Non-pigmented ciliary epithelial cell (primary cell): ENCODE results near the gene NKD2.
"Not testable (repeated sequence)": the region's sequence is repeated elsewhere in the genome, so short reads cannot be mapped to it uniquely, and the experiment has no call there.

ENCODE experiments used
- DNase-seq: peaks from one replicate; pipeline ENCODE4 v3.0.0-alpha.2; 2010; ENCODE audit warnings: low read depth

The NKD2 gene

DNA sequence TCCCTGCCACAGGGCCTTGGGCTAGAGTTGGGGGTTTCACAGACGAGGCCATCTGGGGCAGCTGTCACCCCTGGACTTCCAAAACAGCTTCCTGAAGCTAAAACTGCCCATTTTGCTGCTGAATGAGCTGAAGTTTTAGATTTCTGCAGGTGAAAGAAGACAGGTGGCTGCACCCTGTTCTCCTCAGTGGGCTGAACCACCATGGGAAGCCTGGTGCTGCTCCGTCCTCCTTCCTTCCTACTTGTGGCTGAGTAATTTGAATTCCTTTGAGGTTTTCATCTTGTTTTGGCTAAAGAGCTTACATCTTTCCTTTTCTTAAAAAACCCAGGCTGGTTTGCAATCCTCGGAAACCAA lies 5.3 kb downstream of the NKD2 start:
- no peak for DNase-seq

DNA sequence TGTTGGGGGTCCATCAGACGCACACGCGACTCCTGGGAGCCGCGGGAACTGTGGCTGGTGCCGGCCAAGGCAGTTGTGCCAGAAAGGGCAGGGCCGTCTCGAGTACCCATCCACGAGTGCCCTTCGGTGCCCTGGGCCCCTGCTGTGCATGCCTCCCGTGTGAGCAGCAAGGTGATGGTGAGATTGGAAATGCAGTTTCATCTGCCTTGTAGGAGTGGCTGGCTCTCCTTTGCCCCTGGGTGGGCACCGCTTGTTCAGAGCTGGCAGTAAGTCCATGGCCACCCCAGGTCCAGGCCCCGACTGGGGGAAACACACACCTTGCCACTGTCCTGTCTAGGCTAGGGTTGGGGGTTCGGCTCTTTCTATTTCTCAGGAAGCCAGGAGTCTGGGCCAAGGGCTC lies 5.7 kb downstream of the NKD2 start:
- DNase-seq: no peak

DNA sequence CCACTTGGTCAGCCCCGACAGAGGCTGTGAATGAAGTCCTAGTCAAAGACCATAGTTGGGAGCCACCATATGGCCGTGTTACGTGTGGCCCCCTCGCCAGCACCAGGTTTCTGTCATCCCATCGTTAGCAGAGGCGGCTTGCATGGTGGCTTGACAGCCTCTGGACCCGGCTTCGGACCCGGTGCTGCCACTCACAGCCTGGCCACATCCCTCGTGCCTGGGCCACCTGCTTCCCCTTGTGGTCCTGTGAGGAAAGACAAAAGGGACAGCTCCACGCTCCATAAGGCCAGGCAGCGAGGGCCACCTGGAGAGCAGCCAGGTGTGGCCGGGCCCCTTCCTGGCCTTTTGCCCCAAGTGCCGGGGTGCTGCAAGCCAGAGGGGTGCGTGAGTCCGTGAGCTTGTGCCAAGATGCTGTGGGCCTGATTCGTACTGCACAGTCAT lies 6.2 kb downstream of the NKD2 start:
- DNase-seq: no peak

DNA sequence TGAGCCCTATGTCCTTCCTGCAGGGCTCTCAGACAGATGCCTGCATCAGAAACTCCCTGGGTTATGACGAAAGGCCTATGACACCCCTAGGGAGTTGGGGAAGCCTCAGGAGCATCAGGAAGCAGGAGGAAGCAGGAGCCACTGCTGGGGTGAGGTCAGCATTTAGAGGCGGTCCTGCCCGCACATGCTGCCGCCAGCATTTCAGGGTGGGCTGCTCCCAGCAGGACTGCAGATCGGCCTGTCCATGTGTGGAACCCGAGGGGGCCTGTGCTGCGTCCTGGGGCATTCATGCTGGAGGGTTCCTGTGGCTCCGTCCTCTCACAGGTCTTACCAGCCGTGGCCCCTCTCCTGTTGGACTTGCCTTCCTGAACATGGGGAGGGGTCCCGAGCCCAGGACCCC lies 6.9 kb downstream of the NKD2 start:
- no peak for DNase-seq

DNA sequence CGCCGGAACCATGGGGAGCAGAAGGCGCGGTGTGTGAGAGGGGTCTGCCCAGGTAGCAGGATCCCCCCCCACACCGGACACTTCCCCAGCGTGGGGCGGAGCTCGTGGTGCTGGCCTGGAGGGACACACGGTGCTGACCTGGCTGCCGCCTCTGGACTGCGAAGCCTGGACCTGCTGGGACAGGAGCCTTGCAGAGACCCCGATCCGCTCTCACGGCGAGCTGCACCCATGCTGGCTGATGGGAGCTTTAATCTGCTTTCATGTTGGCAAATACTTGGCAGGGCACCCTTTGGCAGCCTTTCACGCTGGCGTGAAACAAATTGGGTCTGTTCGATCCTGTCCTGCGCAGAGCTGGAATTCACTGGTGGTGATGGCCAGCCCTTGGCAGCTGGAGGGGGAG lies 7.4 kb downstream of the NKD2 start:
- no peak for DNase-seq

DNA sequence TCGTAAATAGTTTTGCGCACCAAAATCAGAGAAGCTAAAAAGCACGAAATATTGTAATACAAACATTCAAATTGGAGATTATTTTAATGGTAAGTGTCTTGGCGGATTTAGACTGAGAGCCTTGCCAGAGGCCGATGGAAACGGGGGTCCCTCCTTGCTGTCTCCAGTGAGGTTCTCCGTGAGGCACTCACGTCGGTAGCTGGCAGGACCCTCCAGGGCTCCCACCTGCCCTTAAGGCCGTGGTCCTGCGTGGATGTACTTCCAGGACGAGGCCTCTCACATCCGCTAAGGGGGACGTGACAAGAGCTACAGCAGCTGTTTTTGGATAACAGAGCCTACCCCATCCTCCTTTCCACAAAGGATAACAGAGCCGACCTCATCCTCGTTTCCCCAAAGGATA lies 7.9 kb downstream of the NKD2 start:
- DNase-seq: no peak

DNA sequence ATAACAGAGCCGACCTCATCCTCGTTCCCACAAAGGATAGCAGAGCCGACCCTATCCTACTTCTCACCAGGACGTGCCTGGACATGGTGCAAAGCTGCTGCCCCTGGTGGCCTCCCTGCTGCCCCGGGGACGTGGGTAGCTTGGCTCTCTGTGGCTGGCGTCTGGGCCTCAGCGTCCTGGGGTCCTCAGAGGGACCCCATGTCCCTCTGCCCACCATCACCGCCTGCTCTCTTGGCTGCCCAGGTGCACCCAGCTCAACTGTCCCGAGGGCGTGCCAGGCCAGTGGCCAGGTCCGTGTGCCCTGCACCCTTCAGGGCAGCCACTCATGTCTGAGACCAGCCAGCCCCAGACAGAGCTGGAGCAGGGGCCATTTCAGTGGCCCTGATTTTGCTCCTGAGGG lies 8.5 kb downstream of the NKD2 start:
- no peak for DNase-seq

DNA sequence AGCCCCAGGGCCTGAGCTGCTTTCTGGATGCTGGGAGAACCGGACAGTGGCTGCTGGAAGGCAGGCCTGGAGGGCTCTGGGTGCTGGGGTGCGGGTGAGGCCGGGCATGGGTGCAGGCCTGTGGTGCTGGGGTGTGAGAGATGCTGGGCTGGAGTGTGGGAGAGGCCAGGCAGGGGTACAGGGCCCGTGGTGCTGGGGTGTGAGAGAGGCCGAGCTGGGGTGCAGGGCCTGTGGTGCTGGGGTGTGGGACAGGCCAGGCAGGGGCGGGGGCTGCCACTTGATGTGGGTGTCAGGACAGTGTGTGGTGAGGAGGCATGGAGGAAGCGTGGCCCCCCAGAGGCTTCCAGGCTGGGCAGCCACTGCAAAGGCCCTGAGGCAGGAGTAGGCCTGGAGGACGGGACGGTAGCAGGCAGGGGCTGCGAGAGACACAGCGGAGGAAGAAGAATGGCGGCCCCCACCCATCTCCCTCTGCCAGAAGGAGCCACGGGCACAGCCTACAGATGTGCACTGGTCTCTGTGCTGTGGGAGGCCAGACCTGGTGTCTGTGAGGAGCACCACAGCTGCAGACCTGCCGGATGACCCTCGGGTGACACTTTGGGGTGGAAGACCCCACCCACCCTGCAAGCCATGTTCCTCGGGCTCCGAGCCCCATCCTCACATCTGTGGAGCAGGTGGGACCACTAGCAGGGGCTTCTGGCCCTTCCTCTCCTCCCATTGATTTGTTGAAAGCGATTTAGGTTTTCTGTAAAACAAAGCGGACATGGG lies 9.3 kb downstream of the NKD2 start:
- no peak for DNase-seq

DNA sequence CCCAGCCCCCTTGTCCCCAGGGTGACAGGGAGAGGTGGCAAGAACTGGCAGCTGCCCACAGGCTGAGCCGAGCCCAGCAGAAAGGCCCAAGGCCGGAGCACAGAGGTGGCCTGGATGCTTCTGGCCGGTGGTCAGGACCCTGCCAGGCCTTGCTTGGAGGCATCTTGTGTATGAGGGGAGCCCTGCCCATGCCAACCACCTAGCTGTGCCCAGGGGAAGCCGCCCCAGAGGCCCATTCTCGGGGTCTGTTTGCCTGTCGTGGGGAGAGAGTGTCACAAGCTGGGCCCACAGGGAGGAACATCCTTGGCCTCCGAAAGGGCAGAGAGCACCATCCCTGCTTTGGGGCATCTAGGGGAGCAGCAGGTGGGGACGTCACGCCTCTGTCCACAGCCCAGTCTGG lies 10.0 kb downstream of the NKD2 start:
- DNase-seq: no peak

DNA sequence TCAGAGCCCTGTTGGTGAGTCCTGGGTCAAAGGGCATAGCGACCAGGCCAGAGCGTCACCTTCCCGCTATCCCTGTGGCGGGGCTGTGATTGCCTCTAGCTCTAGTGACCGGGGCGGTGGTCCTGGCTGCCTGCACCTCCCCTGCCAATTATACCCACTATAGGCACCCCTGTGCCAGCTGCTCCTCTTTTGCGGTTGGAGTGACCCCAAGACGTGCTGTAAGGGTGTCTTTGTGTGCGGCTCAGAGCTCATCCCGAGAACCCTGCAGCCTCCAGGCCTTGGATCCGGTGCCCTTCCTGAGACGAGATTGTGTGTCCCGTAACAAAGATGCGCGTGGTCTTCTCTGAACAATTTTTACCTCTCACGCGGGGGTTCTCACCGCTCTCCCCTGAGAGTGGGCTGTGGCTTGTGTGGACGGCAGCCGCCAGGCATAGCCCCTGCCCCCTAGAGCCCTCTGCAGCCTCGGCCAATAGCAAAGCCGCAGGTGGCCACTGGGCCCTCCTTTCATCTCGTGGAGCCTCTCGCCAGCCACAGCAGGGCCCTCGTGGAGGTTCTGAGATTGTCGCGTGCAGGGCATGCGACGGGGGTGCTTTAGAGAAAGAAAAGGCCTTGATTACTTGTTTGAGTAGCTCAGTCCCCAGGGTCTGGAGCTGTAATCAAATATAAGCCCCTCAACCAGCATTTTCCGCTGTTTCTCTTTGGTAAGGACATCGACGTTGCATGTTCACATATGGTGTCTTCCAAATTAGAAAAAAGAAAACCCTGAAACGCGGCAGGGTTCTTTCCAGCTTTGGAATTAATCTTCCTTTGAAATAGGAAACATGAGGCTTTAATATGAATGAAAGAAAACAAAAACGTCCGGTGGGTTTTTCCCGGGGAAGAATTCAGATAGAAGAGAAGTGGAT lies 10.7 kb downstream of the NKD2 start:
- no peak for DNase-seq

DNA sequence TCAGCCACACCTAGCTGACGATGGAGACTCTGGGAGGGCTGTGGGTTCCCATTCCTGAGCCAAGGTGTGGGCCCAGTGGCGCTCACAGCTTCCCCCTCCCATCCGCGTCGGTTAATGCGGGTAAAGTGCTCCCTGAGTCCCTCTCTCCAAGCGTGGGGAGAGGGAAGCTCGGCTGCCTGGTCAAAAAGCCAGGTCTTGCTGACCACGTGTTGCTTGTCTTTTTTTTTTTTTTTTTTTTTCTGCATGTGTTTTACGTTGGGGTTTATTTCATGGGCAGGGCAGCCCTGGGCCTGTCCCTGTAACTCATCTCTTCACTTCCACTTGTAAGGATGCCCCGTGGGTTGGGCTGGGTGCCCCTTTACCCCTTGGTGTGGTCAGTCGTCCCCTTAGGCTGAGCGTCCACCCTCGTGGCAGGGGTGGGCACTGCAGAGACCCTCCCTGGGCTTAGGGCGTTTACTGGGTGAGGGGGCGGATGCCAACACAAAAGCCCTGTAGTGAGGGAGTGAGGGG lies 11.9 kb downstream of the NKD2 start:
- DNase-seq: no peak

DNA sequence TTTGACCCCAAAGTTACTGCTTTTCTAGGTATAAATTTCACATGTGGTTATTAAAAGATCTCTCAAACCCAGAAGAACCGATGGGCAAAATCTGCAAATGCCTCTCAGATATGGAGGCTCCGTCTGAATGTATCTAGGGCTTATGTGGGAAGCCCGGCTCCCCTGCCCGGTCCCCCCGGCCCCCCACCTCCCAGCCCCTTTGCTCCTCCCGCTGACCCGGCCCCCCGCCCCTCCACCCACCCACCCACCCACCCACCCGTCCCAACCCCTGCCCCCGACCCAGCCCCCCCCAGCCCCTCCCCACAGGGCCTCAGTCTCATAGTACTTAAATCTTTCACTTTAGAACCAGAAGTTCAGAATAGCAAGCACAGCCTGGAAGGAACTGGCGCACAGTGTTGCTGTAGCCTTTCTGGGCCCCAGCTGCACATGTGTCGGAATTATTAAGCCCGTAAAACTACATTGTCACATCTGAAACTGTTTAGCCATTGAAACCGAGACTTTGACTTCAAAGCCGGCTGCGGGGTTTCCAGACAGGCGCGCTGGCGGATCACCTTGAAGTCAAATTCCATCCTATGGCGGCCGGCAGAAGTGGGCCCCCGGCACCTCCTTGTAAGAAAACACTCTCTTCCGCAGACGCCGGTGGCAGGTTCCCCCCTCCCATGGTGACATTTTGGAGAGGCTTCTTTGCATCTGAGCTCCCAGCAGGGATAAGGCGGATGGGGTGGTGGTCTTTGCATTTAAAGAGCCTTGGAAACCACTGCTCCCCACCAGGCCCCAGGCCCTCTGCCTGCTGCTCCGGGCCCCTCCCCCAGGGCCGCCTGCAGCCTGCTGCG lies 12.8 kb downstream of the NKD2 start:
- no peak for DNase-seq

DNA sequence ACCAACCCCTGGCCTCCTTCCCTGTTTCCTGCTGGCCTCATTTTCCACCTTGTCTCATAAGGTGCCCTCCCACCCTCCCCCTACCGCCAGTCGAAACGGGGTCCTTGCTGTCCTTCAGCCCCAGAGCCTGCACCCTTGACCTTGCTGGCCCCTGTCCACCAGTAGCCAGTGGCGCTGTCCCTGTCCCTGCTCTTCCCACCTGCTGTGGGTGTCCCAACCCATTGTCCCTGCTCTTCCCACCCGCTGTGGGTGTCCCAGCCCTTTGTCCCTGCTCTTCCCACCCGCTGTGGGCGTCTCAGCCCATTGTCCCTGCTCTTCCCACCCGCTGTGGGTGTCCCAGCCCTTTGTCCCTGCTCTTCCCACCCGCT lies 13.4 kb downstream of the NKD2 start:
- DNase-seq: not testable (repeated sequence)

DNA sequence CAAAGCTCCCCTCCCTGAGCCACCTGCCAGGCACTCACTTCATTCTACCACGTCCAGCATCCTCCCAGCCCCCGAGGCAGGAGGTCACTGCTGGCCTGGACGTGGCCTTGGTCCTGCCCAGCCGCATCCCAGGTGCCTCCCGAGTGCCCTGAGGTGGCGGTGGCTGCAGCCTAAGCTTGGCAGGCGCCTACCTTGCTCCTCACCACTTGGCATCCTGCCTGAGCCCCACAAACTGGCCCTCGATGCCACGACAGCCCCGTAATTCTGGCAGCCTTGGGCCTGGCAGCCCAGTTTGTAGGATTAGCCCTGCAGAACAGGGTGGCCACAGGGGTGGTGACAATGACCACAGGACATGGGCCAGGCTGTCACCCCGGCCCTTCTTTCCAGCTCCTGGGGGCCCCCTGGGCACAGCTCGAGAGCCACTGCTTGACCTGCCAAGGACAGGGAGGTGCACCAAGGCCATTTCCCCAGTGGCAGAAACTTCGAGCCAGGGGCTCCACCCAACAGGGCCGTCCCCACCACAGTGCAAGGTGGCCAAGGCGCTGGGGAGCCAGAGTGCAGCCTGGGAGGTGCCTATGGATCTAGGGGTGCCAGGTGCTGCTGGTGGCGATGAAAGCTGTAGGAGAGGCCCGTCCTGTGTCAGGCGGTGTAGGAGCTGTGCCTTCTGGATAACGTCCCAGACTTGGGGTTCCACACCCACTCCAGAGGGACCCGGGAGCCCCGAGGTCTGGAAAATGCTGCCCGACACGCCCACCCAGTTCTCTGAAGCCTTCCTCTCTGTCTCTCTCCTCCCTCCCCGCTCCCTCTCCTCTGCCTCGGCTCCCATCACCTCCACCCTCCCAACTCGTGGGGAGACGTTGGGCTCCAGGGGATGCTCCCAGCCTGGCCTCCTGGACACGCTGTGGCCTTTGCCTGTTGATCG lies 18.4 kb downstream of the NKD2 start:
- no peak for DNase-seq

DNA sequence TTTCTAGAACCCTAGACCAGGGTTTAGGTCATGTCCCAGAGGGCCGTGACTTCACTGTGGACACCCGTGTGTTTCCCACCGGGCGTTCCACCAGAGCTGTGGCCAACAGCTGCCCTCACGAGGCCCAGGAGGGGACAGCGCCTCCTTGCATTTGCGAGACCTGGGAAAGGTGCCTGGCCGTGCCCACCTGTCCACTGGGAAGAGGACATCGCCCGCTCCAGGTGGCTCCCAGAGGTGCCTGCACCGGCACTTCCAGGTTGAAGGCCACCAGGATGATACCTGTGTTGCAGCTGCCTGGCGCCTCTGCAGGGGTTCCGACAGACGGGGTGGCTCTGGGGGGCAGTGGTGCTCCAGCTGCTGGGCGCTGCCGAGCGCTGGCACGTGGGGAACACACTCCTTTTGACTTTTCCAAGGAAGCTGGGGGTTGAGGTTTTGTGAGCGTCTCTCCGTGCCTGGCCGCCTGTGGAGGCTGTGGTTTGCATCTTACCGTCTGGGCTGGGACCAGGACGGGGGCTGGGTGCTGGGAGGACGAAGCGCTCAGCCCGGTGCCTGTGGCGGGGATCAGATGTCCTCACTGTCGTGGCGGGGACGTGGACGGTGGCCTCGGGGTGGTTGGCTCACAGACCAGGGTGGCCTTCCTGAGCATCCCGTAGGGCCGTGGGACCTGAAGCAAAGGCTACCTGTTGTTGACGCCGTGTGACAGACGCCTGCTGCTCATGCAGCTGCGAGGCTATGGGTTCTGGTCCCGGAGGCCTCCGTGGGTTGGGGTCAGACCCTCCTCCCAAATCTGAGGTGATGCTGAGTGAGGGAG lies 19.2 kb downstream of the NKD2 start:
- DNase-seq: no peak

DNA sequence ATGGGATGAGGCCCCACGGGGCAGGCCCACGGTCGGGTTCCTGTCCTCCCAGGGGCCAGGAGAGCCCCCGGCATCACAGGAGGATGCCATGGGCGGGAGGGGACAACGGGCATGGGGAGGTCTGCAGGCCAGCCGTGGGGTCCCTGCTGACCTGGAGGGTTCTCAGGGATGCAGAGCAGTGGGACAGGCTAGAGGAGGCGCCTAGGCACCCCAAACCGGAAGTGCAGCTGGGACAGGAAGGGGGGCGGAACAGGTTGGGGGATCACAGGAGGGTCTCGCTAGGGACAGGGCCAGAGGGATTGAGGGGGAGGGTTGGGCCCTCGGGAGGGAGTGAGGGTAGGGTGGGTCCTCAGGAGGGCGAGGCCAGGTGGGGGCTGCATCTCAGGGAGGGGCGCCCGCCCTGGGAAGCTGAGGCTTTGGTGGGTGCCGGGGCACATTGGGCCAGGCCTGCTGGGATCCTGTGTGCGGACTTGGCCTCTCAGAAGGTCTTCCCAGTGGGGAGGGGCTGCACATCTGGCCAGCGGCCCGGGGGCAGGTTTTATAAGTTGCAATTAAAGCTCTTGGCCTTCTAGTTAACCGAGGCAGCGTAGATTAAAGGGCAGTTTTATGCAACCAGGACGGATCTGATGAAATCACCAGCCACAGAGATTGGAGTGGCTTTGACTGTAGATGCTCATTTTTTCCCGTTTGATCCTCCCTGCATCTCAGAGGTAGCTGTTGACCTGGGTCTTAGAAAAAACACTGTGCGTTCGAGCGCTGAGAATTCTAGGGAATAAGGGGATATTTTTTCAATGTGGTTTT lies 20.1 kb downstream of the NKD2 start:
- no peak for DNase-seq

DNA sequence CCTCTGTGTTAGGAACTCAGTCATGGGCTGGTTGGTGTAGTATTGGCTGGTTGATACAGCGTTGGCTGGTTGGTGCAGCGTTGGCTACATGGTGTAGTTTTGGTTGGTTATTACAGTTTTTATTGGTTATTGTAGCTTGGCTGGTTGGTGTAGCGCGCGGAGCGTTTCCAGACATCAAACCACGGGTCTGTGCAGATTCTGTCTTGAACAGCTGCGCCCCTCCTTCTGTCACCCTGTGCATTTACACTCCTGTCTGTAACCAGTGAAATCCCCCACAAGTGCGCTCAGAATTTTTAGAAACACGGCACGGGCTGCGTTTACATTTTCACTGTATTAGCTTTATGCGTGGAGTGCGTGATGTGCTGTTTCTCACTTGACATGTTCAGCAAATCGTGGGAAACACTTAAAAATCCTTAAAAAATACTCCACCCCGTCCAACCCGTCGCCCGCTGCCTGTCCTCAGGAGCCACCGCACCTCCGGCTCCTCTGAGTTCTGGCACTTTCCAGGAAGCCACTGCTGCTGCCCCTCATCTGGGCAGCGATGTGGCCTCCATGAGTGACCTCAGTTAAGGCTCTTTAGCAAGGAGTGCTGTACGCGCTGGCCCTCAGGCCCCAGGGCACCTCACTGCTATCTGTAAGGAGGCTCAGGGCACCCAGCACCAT lies 20.8 kb downstream of the NKD2 start:
- no peak for DNase-seq

DNA sequence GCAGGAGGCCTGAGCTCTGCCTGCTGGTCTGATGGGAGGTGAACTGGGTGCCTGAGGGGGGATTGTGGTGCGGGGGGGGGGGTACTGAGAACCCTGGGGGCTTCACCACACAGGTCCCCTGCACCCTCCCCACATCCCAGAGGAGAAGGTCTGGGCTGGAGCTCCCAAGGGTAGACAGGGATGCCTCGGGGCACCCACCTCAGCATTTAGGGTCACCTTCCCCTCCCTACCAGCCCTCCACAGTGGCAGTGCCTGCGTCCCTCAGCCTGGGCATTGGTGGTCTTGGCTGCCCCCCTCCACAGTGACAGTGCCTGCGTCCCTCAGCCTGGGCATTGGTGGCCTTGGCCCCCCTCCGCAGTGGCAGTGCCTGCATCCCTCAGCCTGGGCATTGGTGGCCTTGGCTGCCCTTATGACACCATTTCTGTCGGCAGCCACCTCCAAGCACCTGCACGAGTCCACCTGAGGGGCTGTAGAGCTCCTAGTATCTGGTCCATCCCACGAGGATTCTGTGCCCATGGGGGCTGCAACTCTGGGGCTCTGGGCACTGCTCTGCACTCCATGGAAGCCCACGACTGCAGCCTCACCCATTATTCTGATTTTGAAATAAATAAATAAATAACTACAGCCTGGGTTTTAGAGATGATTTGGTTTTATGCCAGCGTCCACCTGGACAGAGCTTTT lies 21.5 kb downstream of the NKD2 start:
- no peak for DNase-seq
